Osteoblast (primary cell): ENCODE measurements around the gene NXN. TPM values are rescaled to one million over a fixed set of nuclear protein-coding genes. Genes with fewer than 3 reads are reported as not detected.
A peak's percentile ranks its signal among the peaks of the same experiment; 100 is the strongest.

Experiments
- DNase-seq: peaks from one replicate; pipeline ENCODE4 v3.0.0; 2011; ENCODE audit warnings: low spot score, mixed read lengths; ENCODE audit not compliant: insufficient read length; ENCODE audit errors: missing footprints
- H2AFZ ChIP-seq: 2 replicates; pipeline ENCODE4 v1.6.0; 2011; ENCODE audit warnings: mild to moderate bottlenecking, low read length
- H3K27ac ChIP-seq: 2 replicates; pipeline ENCODE4 v1.5.1; 2011; ENCODE audit warnings: mild to moderate bottlenecking, low read depth, low read length, moderate library complexity
- H3K27me3 ChIP-seq: 2 replicates; pipeline ENCODE4 v1.6.0; 2012; ENCODE audit warnings: mild to moderate bottlenecking, control low read depth, inconsistent platforms, low read length, moderate library complexity; ENCODE audit not compliant: insufficient read depth
- H3K36me3 ChIP-seq: 2 replicates; pipeline ENCODE4 v1.5.1; 2011; ENCODE audit warnings: mild to moderate bottlenecking, low read length, control low read depth, moderate library complexity; ENCODE audit not compliant: insufficient read depth
- H3K4me1 ChIP-seq: 2 replicates; pipeline ENCODE4 v1.5.1; 2011; ENCODE audit warnings: mild to moderate bottlenecking, low read length, control low read depth, moderate library complexity; ENCODE audit not compliant: insufficient read depth
- H3K4me2 ChIP-seq: 2 replicates; pipeline ENCODE4 v1.6.0; 2011; ENCODE audit warnings: mild to moderate bottlenecking, low read length; ENCODE audit not compliant: insufficient read depth
- H3K4me3 ChIP-seq: fragments of 200-600 bp; sonication (generic); 3 replicates; pipeline ENCODE4 v1.5.1; 2012; ENCODE audit warnings: mild to moderate bottlenecking, low read length, inconsistent platforms; ENCODE audit not compliant: insufficient read depth
- H3K79me2 ChIP-seq: 2 replicates; pipeline ENCODE4 v1.6.0; 2012; ENCODE audit warnings: mild to moderate bottlenecking, low read length, control low read depth, inconsistent platforms; ENCODE audit not compliant: insufficient read depth
- H3K9me3 ChIP-seq: 2 replicates; pipeline ENCODE4 v1.5.1; 2011; ENCODE audit warnings: low read depth, low read length, control low read depth
- H4K20me1 ChIP-seq: 2 replicates; pipeline ENCODE4 v1.6.0; 2012; ENCODE audit warnings: mild to moderate bottlenecking, low read length, control low read depth; ENCODE audit not compliant: insufficient read depth
- total RNA-seq: library from RNA; depleted of rRNA; stranded (reverse); fragments of >200 nt; gene quantifications from 2 replicates; pipeline ENCODE4 v1.2.3, GENCODE V29; 2012
- TF ChIP-seq, protein P1 (sequence below): IDR thresholded peaks from 2 replicates; pipeline ENCODE4 v1.5.1; 2011; ENCODE audit warnings: mild to moderate bottlenecking, low read depth, low read length, moderate library complexity; ENCODE audit errors: extremely low read depth

NXN gene
- total RNA-seq, 1 donor: 68.8 TPM

DNA sequence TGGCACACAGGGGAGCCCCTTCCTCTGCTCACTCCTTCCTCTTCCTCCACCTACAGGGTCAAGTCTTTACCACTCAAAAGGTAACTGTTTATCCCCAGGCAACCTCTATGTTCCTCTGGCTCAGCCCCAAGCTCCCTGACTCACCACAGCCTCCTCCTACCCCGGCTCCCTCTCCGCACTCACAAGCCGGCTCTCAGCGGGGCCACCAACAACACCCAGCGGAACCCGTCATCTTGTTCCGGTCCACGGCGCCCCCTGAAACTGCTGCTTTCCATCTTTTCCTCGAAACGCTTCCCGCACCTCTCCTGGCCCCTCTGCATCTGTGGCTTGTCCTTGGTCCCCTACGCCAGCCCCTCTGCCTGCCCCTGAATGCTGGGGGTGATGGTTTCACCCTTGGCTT, 58.4 kb downstream of the NXN start:
- Histone ChIP-seq H2AFZ (no peak overlapping the region), H3K79me2 (peaks cover 9% of the 10 kb centered on the region), H3K4me2 (no peak overlapping the region), H4K20me1 (peaks cover 22% of the 10 kb centered on the region), H3K27ac (no peak overlapping the region), H3K27me3 (no peaks in the 10 kb centered on the region), H3K4me3 (no peak overlapping the region), H3K9me3 (no peaks in the 10 kb centered on the region), H3K36me3 (no peaks in the 10 kb centered on the region), H3K4me1 (no peaks in the 10 kb centered on the region)
- TF ChIP-seq, protein P1, sequence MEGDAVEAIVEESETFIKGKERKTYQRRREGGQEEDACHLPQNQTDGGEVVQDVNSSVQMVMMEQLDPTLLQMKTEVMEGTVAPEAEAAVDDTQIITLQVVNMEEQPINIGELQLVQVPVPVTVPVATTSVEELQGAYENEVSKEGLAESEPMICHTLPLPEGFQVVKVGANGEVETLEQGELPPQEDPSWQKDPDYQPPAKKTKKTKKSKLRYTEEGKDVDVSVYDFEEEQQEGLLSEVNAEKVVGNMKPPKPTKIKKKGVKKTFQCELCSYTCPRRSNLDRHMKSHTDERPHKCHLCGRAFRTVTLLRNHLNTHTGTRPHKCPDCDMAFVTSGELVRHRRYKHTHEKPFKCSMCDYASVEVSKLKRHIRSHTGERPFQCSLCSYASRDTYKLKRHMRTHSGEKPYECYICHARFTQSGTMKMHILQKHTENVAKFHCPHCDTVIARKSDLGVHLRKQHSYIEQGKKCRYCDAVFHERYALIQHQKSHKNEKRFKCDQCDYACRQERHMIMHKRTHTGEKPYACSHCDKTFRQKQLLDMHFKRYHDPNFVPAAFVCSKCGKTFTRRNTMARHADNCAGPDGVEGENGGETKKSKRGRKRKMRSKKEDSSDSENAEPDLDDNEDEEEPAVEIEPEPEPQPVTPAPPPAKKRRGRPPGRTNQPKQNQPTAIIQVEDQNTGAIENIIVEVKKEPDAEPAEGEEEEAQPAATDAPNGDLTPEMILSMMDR: no peak
- peak; percentile 82 for DNase-seq

DNA sequence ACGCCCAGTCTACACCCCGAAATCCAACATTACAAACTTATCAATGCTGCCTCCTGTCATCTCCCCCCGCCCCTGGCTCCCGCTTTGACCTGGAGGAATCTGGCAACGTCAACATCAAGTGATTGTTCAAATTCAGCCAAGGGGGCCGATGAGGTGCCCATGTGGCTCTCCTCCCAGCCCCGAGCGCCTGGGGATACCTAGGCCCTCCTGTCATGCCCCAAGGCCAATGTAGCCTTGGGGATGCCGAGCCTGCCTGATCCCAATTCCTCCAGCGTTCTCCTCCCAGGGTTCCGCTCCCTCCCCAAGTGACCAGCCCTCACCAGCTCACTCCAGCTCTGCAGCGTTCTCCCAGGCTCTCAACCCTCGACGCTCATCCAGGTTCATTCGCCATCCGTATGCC, 59.4 kb downstream of the NXN start:
- Histone ChIP-seq H3K4me1 (peaks cover 3% of the 10 kb centered on the region), H2AFZ (no peak overlapping the region), H3K27ac (no peak overlapping the region), H3K9me3 (no peaks in the 10 kb centered on the region), H3K36me3 (no peaks in the 10 kb centered on the region), H3K4me3 (no peak overlapping the region), H3K27me3 (no peaks in the 10 kb centered on the region), H3K79me2 (peaks cover 9% of the 10 kb centered on the region), H4K20me1 (peaks cover 22% of the 10 kb centered on the region), H3K4me2 (no peak overlapping the region)
- TF ChIP-seq, protein P1: no peak
- DNase-seq: no peak

DNA sequence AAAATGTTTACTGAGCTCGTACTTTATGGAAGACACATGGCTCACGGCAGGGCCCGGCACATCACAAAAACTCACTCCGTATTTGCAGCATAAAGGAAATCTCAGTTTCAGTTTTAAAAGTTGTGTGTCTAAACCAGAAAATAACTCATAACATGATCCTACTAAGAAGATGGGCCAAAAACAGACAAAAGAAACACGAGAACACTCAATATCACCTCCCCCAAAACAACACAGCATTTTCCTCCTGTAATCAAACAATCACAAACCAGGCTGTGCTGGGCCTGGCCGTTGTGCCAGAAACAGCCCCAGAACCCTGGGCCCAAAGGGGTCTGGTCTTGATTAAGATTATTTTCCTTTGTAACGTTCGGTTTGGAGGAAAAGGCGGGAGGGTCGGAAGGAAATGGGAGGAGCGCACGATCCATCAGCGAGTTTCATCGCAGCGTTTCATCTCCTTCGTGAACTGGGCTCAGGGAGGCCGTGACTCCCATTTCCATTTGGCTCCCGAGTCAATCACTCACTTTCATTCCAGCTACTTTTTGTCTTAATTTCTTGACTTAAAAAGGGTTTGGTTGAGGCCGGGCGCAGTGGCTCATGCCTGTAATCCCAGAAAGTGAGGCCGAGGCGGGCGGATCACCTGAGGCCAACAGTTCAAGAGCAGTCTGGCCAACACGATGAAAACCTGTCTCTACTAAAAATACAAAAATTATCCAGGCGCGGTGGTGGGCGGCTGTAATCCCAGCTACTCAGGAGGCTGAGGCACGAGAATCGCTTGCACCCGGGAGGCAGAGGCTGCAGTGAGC, 61.4 kb downstream of the NXN start:
- Histone ChIP-seq H3K27me3 (no peaks in the 10 kb centered on the region), H3K4me2 (no peak overlapping the region), H2AFZ (no peak overlapping the region), H3K27ac (no peak overlapping the region), H3K79me2 (peaks cover 9% of the 10 kb centered on the region), H3K4me3 (no peak overlapping the region), H3K36me3 (no peaks in the 10 kb centered on the region), H3K9me3 (no peaks in the 10 kb centered on the region), H3K4me1 (peaks cover 6% of the 10 kb centered on the region), H4K20me1 (peaks cover 19% of the 10 kb centered on the region)
- TF ChIP-seq, protein P1: no peak
- no peak for DNase-seq

DNA sequence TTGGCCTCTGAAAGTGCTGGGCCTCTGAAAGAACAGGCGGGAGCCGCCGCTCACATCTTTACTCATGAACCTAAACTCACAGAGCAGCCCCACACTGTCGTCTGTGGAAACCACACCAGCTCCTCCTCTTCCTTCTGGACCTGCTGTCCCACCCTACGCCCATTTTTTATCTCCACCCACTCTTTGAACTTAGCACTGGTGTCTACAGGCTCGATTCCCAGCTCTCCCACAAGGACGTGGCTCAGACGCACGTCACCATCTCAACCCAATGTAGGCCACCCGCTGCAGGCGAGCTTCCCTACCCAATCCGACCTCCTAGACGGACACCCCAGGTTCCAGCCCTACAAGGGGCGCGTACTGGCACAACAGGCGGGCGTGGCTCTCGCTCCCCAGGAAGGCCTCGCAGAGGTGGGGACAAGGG, 62.2 kb downstream of the NXN start:
- Histone ChIP-seq H3K27me3 (no peaks in the 10 kb centered on the region), H3K79me2 (peaks cover 9% of the 10 kb centered on the region), H3K4me3 (no peak overlapping the region), H4K20me1 (peaks cover 19% of the 10 kb centered on the region), H3K36me3 (no peaks in the 10 kb centered on the region), H3K4me2 (no peak overlapping the region), H3K9me3 (no peaks in the 10 kb centered on the region), H3K4me1 (peaks cover 9% of the 10 kb centered on the region), H3K27ac (no peak overlapping the region), H2AFZ (no peak overlapping the region)
- DNase-seq: no peak
- TF ChIP-seq, protein P1: no peak
